Breast epithelium (tissue), 3 donors: ENCODE results near the gene TSHZ1.

ENCODE experiments used
- POLR2A ChIP-seq: fragments of 450-650 bp; IDR thresholded peaks from one replicate; pipeline ENCODE4 v1.6.1; 2016; ENCODE audit warnings: antibody characterized with exemption, mild to moderate bottlenecking, moderate library complexity
- POLR2AphosphoS5 ChIP-seq, 3 donors: sonication (generic); formaldehyde crosslinking; IDR thresholded peaks; one replicate each; pipeline ENCODE4 v1.6.1; 2017; ENCODE audit warnings: antibody characterized with exemption in 3 of 3
- TF ChIP-seq, protein P1 (sequence below), 3 donors: fragments of 450-650 bp; IDR thresholded peaks; one replicate each; pipeline ENCODE4 v1.5.1; 2016 to 2017; ENCODE audit warnings: antibody characterized with exemption in 3 of 3, mild to moderate bottlenecking in 3 of 3, moderate library complexity in 3 of 3

DNA sequence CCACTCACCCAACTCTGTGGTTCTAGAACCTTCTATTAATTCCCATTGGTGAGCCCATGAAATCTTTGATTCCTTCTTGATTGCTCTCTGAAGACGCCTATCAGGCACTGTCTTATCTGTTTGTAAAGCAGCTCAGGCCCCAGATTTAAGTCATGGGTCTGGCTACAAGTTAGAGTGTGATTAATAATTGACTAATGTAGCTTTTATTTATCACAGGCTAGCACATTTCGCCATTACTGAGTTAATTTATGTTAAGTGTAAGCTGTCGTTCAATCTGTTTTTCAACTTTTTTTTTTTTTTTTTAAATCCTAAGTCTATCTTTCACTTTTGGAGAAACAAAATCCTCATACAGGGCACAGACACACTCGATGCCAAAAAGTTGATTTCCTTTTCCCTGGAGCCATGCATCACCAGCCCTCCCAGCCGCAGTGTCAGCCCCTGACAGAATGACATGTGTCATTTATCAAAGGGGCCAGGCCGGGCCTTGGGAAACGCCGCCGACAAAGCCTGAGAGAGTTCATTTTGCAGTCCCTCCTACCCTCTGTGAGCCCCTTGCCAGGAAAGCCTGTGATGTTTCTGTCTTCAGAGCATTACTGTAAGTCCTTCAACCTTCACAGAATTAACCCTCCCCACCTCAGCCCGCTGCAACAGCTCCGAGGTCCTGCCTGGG, 15.8 kb downstream of the TSHZ1 start:
- TF ChIP-seq, protein P1, sequence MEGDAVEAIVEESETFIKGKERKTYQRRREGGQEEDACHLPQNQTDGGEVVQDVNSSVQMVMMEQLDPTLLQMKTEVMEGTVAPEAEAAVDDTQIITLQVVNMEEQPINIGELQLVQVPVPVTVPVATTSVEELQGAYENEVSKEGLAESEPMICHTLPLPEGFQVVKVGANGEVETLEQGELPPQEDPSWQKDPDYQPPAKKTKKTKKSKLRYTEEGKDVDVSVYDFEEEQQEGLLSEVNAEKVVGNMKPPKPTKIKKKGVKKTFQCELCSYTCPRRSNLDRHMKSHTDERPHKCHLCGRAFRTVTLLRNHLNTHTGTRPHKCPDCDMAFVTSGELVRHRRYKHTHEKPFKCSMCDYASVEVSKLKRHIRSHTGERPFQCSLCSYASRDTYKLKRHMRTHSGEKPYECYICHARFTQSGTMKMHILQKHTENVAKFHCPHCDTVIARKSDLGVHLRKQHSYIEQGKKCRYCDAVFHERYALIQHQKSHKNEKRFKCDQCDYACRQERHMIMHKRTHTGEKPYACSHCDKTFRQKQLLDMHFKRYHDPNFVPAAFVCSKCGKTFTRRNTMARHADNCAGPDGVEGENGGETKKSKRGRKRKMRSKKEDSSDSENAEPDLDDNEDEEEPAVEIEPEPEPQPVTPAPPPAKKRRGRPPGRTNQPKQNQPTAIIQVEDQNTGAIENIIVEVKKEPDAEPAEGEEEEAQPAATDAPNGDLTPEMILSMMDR (IDR thresholded peaks at IDR 0.05) = no peak
- TF ChIP-seq POLR2A (no peak), POLR2AphosphoS5 (IDR thresholded peaks at IDR 0.05) (no peak)
